Esophagus muscularis mucosa (tissue), 3 donors: Measurements from ENCODE around the gene PHACTR1.

Experiments used
- POLR2A ChIP-seq: fragments of 450-650 bp; IDR thresholded peaks from one replicate; pipeline ENCODE4 v1.6.1; 2017; ENCODE audit warnings: antibody characterized with exemption, moderate library complexity, mild to moderate bottlenecking, low read depth
- TF ChIP-seq, protein P1 (sequence below), 3 experiments: fragments of 200-600 bp in 2 of 3; fragments of 450-650 bp in 1 of 3; sonication (generic) in 2 of 3; IDR thresholded peaks; one replicate each; pipeline ENCODE4 v1.5.1; 2017 to 2019; ENCODE audit warnings: antibody characterized with exemption in 3 of 3, mild to moderate bottlenecking in 2 of 3, moderate library complexity in 1 of 3

DNA sequence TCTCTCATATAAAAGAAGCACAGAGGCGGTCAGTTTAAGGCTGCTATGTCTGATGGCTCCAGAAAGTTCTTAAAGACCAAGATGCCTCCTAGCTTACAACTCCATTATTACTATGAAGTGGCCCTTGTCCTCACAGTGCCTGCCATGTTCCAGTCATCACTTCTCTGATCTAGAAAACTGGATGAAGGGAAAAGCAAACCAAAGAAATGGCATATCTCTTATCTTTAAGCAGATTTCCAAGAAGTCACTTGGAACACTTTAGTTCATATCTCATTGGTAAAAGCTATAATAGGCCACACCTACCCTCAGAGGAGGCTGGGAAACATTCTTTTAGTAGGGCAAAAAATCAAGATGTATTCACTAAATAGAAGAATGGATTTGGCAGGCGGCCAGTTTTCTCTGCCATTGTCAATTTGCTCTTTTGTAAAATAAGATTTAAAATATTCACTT, 322.2 kb downstream of the PHACTR1 start:
- TF ChIP-seq, protein P1, sequence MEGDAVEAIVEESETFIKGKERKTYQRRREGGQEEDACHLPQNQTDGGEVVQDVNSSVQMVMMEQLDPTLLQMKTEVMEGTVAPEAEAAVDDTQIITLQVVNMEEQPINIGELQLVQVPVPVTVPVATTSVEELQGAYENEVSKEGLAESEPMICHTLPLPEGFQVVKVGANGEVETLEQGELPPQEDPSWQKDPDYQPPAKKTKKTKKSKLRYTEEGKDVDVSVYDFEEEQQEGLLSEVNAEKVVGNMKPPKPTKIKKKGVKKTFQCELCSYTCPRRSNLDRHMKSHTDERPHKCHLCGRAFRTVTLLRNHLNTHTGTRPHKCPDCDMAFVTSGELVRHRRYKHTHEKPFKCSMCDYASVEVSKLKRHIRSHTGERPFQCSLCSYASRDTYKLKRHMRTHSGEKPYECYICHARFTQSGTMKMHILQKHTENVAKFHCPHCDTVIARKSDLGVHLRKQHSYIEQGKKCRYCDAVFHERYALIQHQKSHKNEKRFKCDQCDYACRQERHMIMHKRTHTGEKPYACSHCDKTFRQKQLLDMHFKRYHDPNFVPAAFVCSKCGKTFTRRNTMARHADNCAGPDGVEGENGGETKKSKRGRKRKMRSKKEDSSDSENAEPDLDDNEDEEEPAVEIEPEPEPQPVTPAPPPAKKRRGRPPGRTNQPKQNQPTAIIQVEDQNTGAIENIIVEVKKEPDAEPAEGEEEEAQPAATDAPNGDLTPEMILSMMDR (IDR thresholded peaks at IDR 0.05): no peak
- TF ChIP-seq POLR2A: no peak
